Astrocyte (in vitro differentiated cells and primary cell): ENCODE results near the gene BASP1.

ENCODE experiments used
- EZH2 ChIP-seq: IDR thresholded peaks from 2 replicates; pipeline ENCODE4 v1.6.1; 2012; ENCODE audit warnings: mild to moderate bottlenecking, low read length, inconsistent platforms; ENCODE audit not compliant: insufficient read depth
- TF ChIP-seq, protein P1 (sequence below): IDR thresholded peaks from 2 replicates; pipeline ENCODE4 v1.5.1; 2011; ENCODE audit warnings: low read depth, mild to moderate bottlenecking, inconsistent platforms, low read length, moderate library complexity; ENCODE audit not compliant: insufficient read depth

DNA sequence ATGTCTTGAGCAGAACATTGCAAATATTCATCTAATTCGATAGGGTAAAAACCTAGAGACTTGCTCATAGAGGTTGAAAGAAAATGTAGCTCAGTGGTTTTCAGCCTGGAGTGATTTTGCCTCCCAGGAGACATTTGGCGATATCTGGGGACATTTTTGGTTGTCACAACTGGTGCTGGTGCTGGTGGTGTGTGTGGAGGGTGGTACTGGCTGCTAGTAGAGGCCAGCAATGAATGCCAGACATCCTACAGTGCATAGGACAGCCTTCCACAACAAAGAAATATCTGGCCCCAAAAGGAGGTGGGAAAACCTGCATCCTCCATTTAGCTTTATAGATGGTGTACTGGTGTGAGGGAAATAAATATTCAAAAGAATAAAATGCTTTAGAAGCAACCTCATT lies 2.1 kb upstream of the BASP1 start:
- TF ChIP-seq, protein P1, sequence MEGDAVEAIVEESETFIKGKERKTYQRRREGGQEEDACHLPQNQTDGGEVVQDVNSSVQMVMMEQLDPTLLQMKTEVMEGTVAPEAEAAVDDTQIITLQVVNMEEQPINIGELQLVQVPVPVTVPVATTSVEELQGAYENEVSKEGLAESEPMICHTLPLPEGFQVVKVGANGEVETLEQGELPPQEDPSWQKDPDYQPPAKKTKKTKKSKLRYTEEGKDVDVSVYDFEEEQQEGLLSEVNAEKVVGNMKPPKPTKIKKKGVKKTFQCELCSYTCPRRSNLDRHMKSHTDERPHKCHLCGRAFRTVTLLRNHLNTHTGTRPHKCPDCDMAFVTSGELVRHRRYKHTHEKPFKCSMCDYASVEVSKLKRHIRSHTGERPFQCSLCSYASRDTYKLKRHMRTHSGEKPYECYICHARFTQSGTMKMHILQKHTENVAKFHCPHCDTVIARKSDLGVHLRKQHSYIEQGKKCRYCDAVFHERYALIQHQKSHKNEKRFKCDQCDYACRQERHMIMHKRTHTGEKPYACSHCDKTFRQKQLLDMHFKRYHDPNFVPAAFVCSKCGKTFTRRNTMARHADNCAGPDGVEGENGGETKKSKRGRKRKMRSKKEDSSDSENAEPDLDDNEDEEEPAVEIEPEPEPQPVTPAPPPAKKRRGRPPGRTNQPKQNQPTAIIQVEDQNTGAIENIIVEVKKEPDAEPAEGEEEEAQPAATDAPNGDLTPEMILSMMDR, result no peak
- TF ChIP-seq EZH2, result no peak
